ENCODE measurements around the gene ELP4.

- TF ChIP-seq CTCF (conservative IDR thresholded peaks at IDR 0.05; ENCODE audit: low read length) (no peak), EZH2phosphoT487 (IDR thresholded peaks at IDR 0.05; ENCODE audit: borderline replicate concordance) (no peak)
Measured at GRCh38 chr11:31822927-31823643, 313.5 kb downstream of the ELP4 start.
